BLaER1 treated with 17β-estradiol and CSF1 and Interleukin-3, amounts not matched to agents 10 nM and 100 nM (cell line): ENCODE results near the gene DOCK8.
A peak's percentile ranks its signal among the peaks of the same experiment; 100 is the strongest.

Source experiments
- H3K27ac ChIP-seq, 11 experiments: shearing (Covaris generic); formaldehyde crosslinking; 2 replicates each; pipeline ENCODE4 v1.8.1; 2022
- H3K27me3 ChIP-seq, 11 experiments: shearing (Covaris generic); formaldehyde crosslinking; 2 replicates each; pipeline ENCODE4 v1.8.1; 2022
- H3K36me3 ChIP-seq, 11 experiments: shearing (Covaris generic); formaldehyde crosslinking; 2 replicates each; pipeline ENCODE4 v1.8.1; 2022
- H3K4me1 ChIP-seq, 10 experiments: shearing (Covaris generic); formaldehyde crosslinking; 2 replicates each; pipeline ENCODE4 v1.8.1; 2022
- H3K4me2 ChIP-seq, 11 experiments: shearing (Covaris generic); formaldehyde crosslinking; 2 replicates each; pipeline ENCODE4 v1.8.1; 2022
- H3K4me3 ChIP-seq, 10 experiments: shearing (Covaris generic); formaldehyde crosslinking; 2 replicates each; pipeline ENCODE4 v1.8.1; 2022
- H3K9ac ChIP-seq, 11 experiments: shearing (Covaris generic); formaldehyde crosslinking; 2 replicates each; pipeline ENCODE4 v1.8.1; 2022
- H3K9me3 ChIP-seq, 11 experiments: shearing (Covaris generic); formaldehyde crosslinking; replicated peaks in 1 of 11; 2 replicates each; pipeline ENCODE4 v1.8.1; 2022
- H4K20me1 ChIP-seq, 11 experiments: shearing (Covaris generic); formaldehyde crosslinking; 2 replicates each; pipeline ENCODE4 v1.8.1; 2022
- Cebpa-rat ChIP-seq, 11 experiments: shearing (Covaris generic); IDR thresholded peaks; 2 replicates each; pipeline ENCODE4 v1.8.1; 2022

DOCK8 gene

GRCh38 chr9:274406-274805 is 59.7 kb downstream of the DOCK8 start:
- H3K4me2 ChIP-seq: peak overlapping the region in 8 of 11 experiments; percentile 55 to 83 (median 72); a peak in 11 of 22 replicates
- H3K27me3 ChIP-seq: no peaks in the 10 kb centered on the region
- H3K27ac ChIP-seq: peak overlapping the region in 6 of 11 experiments; percentile 83 to 88 (median 85); a peak in 8 of 22 replicates
- no peaks in the 10 kb centered on the region for H4K20me1 ChIP-seq
- no peak overlapping the region for H3K9ac ChIP-seq
- peaks cover 25 to 89% (median 42%) of the 10 kb centered on the region in 11 experiments for H3K9me3 ChIP-seq
- peaks cover 49 to 94% (median 72%) of the 10 kb centered on the region in 10 experiments for H3K4me1 ChIP-seq
- no peak for TF ChIP-seq Cebpa-rat (IDR thresholded peaks at IDR 0.05)
- H3K4me3 ChIP-seq: peak overlapping the region in 5 of 10 experiments; percentile 40 to 60 (median 51); a peak in 4 of 20 replicates
- H3K36me3 ChIP-seq: peaks cover 0 to 85% (median 43%) of the 10 kb centered on the region in 11 experiments; a peak in 14 of 22 replicates

GRCh38 chr9:277601-278295 is 63.1 kb downstream of the DOCK8 start:
- H3K4me1 ChIP-seq: peaks cover 51 to 91% (median 70%) of the 10 kb centered on the region in 10 experiments
- no peaks in the 10 kb centered on the region for H3K27me3 ChIP-seq
- TF ChIP-seq Cebpa-rat (IDR thresholded peaks at IDR 0.05): no peak
- H3K9ac ChIP-seq: peak overlapping the region in 9 of 11 experiments; percentile 4 to 66 (median 56); a peak in 17 of 22 replicates
- H3K4me3 ChIP-seq: peak overlapping the region in 5 of 10 experiments; percentile 6 to 33 (median 10); a peak in 7 of 20 replicates
- peak overlapping the region in 10 of 11 experiments; percentile 25 to 81 (median 72); a peak in 19 of 22 replicates for H3K4me2 ChIP-seq
- H4K20me1 ChIP-seq: no peaks in the 10 kb centered on the region
- H3K9me3 ChIP-seq: peaks cover 28 to 75% (median 44%) of the 10 kb centered on the region in 11 experiments
- peak overlapping the region in 10 of 11 experiments; percentile 21 to 89 (median 82); a peak in 18 of 22 replicates for H3K27ac ChIP-seq
- peaks cover 0 to 90% (median 60%) of the 10 kb centered on the region in 11 experiments; a peak in 17 of 22 replicates for H3K36me3 ChIP-seq

GRCh38 chr9:278651-279050 is 64.0 kb downstream of the DOCK8 start:
- Histone ChIP-seq H3K4me1 (peaks cover 43 to 90% (median 62%) of the 10 kb centered on the region in 10 experiments), H3K9ac (peak overlapping the region in 7 of 11 experiments; percentile 50 to 66 (median 61); a peak in 9 of 22 replicates), H3K27me3 (no peaks in the 10 kb centered on the region), H3K4me3 (peak overlapping the region in 3 of 10 experiments; percentile 4 to 28 (median 14); a peak in 2 of 20 replicates), H3K9me3 (peaks cover 28 to 74% (median 44%) of the 10 kb centered on the region in 11 experiments), H3K27ac (peak overlapping the region in 10 of 11 experiments; percentile 6 to 89 (median 82); a peak in 18 of 22 replicates), H3K36me3 (peaks cover 0 to 96% (median 59%) of the 10 kb centered on the region in 11 experiments; a peak in 17 of 22 replicates), H3K4me2 (peak overlapping the region; percentile 25 to 81 (median 70); a peak in 21 of 22 replicates), H4K20me1 (0 out of 22 replicates have a peak, but pooled peaks cover 0 to 3% (median 0%) of the 10 kb centered on the region in 11 experiments)
- TF ChIP-seq Cebpa-rat (IDR thresholded peaks at IDR 0.05): no peak

- Histone ChIP-seq H3K4me2 (peak overlapping the region in 5 of 11 experiments; percentile 70 to 81 (median 76); a peak in 7 of 22 replicates), H3K27ac (peak overlapping the region in 5 of 11 experiments; percentile 13 to 89 (median 30); a peak in 5 of 22 replicates), H4K20me1 (0 out of 22 replicates have a peak, but pooled peaks cover 0 to 3% (median 0%) of the 10 kb centered on the region in 11 experiments), H3K9ac (no peak overlapping the region), H3K27me3 (no peaks in the 10 kb centered on the region), H3K9me3 (peaks cover 25 to 73% (median 34%) of the 10 kb centered on the region in 11 experiments), H3K36me3 (peaks cover 0 to 96% (median 59%) of the 10 kb centered on the region in 11 experiments; a peak in 18 of 22 replicates), H3K4me1 (peaks cover 37 to 80% (median 54%) of the 10 kb centered on the region in 10 experiments), H3K4me3 (no peak overlapping the region)
- TF ChIP-seq Cebpa-rat (IDR thresholded peaks at IDR 0.05): no peak
Observed at GRCh38 chr9:279674-280073, 65.0 kb downstream of the DOCK8 start.

GRCh38 chr9:281741-282645 is 67.3 kb downstream of the DOCK8 start:
- 0 out of 22 replicates have a peak, but pooled peaks cover 0 to 6% (median 0%) of the 10 kb centered on the region in 11 experiments for H4K20me1 ChIP-seq
- TF ChIP-seq Cebpa-rat (IDR thresholded peaks at IDR 0.05): no peak
- H3K4me3 ChIP-seq: no peak overlapping the region
- peaks cover 2 to 52% (median 12%) of the 10 kb centered on the region in 11 experiments; a peak in 19 of 22 replicates for H3K9me3 ChIP-seq
- H3K4me2 ChIP-seq: peak overlapping the region; percentile 25 to 70 (median 46); a peak in 20 of 22 replicates
- H3K36me3 ChIP-seq: peaks cover 0 to 96% (median 49%) of the 10 kb centered on the region in 11 experiments; a peak in 18 of 22 replicates
- no peaks in the 10 kb centered on the region for H3K27me3 ChIP-seq
- peaks cover 32 to 64% (median 43%) of the 10 kb centered on the region in 10 experiments for H3K4me1 ChIP-seq
- H3K9ac ChIP-seq: no peak overlapping the region
- peak overlapping the region in 8 of 11 experiments; percentile 0 to 43 (median 34); a peak in 11 of 22 replicates for H3K27ac ChIP-seq

GRCh38 chr9:286071-286740 is 71.5 kb downstream of the DOCK8 start:
- no peak overlapping the region for H3K27ac ChIP-seq
- peaks cover 10 to 26% (median 13%) of the 10 kb centered on the region in 10 experiments for H3K4me1 ChIP-seq
- H3K4me3 ChIP-seq: no peak overlapping the region
- H3K27me3 ChIP-seq: no peaks in the 10 kb centered on the region
- H3K4me2 ChIP-seq: no peak overlapping the region
- H3K9ac ChIP-seq: no peak overlapping the region
- peaks cover 0 to 96% (median 64%) of the 10 kb centered on the region in 11 experiments; a peak in 17 of 22 replicates for H3K36me3 ChIP-seq
- no peak for TF ChIP-seq Cebpa-rat (IDR thresholded peaks at IDR 0.05)
- peaks cover 0 to 12% (median 0%) of the 10 kb centered on the region in 11 experiments; a peak in 5 of 22 replicates for H3K9me3 ChIP-seq
- 0 out of 22 replicates have a peak, but pooled peaks cover 0 to 6% (median 0%) of the 10 kb centered on the region in 11 experiments for H4K20me1 ChIP-seq

GRCh38 chr9:289121-289520 is 74.5 kb downstream of the DOCK8 start:
- Histone ChIP-seq H3K27ac (no peak overlapping the region), H3K27me3 (no peaks in the 10 kb centered on the region), H3K4me1 (peaks cover 0 to 6% (median 0%) of the 10 kb centered on the region in 10 experiments; a peak in 1 of 20 replicates), H4K20me1 (0 out of 22 replicates have a peak, but pooled peaks cover 0 to 6% (median 0%) of the 10 kb centered on the region in 11 experiments), H3K9ac (no peak overlapping the region), H3K4me2 (no peak overlapping the region), H3K9me3 (peaks cover 0 to 19% (median 0%) of the 10 kb centered on the region in 11 experiments; a peak in 5 of 22 replicates), H3K36me3 (peaks cover 0 to 99% (median 72%) of the 10 kb centered on the region in 11 experiments; a peak in 18 of 22 replicates), H3K4me3 (no peak overlapping the region)
- no peak for TF ChIP-seq Cebpa-rat (IDR thresholded peaks at IDR 0.05)
